ENCODE measurements around the gene TUBA1B. TPM values are rescaled to one million over a fixed set of nuclear protein-coding genes. Genes with fewer than 3 reads are reported as not detected.

Gene TUBA1B
- total and polyA plus RNA-seq, 2 of the 8 experiments (the other 6 are each of a cell fraction or from before 2014, with no cell fraction given): 2,092 to 6,837 TPM

DNA sequence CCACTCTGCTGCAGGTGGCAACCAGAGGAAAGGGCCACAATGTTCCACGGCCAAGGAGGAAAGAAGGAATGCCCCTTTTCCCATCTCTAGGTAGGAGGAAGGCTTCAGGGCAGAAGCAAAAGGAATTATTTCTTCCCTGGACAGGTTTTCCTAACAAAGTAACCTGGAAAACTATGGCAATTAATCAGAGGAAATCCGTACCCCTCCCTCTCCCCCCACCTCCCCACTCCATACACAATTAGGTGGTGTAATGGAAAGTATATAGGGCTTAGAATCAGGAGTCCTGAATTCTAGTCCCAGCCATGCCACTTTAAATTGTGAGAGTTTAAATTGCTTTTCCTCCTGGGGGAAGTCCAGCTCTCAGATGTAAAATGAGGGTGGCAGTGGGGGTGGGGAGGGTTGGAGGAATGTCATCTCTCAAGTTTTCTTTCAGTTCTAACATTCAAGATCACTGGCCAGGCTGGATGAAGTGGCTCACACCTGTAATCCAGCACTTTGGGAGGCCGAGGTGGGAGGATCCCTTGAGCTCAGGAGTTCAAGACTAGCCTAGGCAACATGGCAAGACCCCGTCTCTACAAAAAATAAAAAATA lies 38.3 kb downstream of the TUBA1B start:
- no peaks in the 10 kb centered on the region for H3K79me1 ChIP-seq (ENCODE audit: low read depth, low read length)
- CTCF ChIA-PET (ENCODE audit: partially characterized antibody): interaction anchor here (0.7 to 11.2 kb wide), 23 partner anchors 8 to 486 kb away, joined by 3 to 178 read pairs (median 5); partner anchors contain the start of genes LMBR1L, RHEBL1 and TUBA1B
- no peak for TF ChIP-seq BRCA1 (IDR thresholded peaks at IDR 0.05; ENCODE audit: low read depth, low read length)
- TF ChIP-seq RFX5 (IDR thresholded peaks at IDR 0.05; ENCODE audit: borderline replicate concordance, low read depth, low read length): no peak
- no peak for TF ChIP-seq NANOG (IDR thresholded peaks at IDR 0.05; ENCODE audit: insufficient read depth, low read depth, low read length, poor library complexity, severe bottlenecking)
- TF ChIP-seq, protein P1, sequence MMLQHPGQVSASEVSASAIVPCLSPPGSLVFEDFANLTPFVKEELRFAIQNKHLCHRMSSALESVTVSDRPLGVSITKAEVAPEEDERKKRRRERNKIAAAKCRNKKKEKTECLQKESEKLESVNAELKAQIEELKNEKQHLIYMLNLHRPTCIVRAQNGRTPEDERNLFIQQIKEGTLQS (IDR thresholded peaks at IDR 0.05; ENCODE audit: insufficient read depth, low read depth, low read length): no peak
- H4K5ac ChIP-seq (ENCODE audit: insufficient read length, low read depth, low read length): no peak overlapping the region
- H2BK20ac ChIP-seq (ENCODE audit: low read length): no peak overlapping the region
- no peak overlapping the region for H2BK15ac ChIP-seq (ENCODE audit: low read length)
- no peak overlapping the region for H2AK5ac ChIP-seq (ENCODE audit: low read depth, low read length)
- H4K91ac ChIP-seq (replicated peaks; ENCODE audit: insufficient read length, low read length): no peak overlapping the region
- no peak overlapping the region for H4K8ac ChIP-seq (ENCODE audit: extremely low read depth, insufficient read depth, low read length)
- H3K9me3 ChIP-seq (ENCODE audit: insufficient read depth in 2 of 2, low read depth in 1 of 2, low read length in 1 of 2): no peaks in the 10 kb centered on the region; a peak in 1 of 4 replicates
- H3K4me3 ChIP-seq (ENCODE audit: extremely low read depth in 1 of 4, insufficient read depth in 2 of 4, low read depth in 3 of 4, low read length in 4 of 4): 0 out of 8 replicates have a peak overlapping the region, but pooled peaks of 1 of the 4 experiments have one; percentile 50
- peak overlapping the region; percentile 45 to 75; a peak in 2 of 4 replicates for H3K4me2 ChIP-seq (ENCODE audit: insufficient read depth in 1 of 2, low read depth in 2 of 2, low read length in 2 of 2)
- POLR2A ChIA-PET (ENCODE audit: partially characterized antibody): interaction anchor here (0.8 to 6.4 kb wide), 12 partner anchors 12 to 38 kb away, joined by 3 to 66 read pairs (median 6); partner anchors contain the start of genes KMT2D, LMBR1L, RHEBL1 and TUBA1B
- DNase-seq (ENCODE audit: low read depth in 1 of 2, low spot score in 2 of 2) (no peak), FAIRE-seq (no peak)
- H3K23ac ChIP-seq (ENCODE audit: insufficient read length): no peak overlapping the region
- no peak overlapping the region for H2AFZ ChIP-seq (ENCODE audit: low read length)
- H3K18ac ChIP-seq (ENCODE audit: extremely low read depth, low read length): no peak overlapping the region
- peaks cover 13% of the 10 kb centered on the region for H3K23me2 ChIP-seq (ENCODE audit: low read depth, low read length)
- peaks cover 2 to 10% (median 4%) of the 10 kb centered on the region in 4 experiments; a peak in 4 of 8 replicates for H3K36me3 ChIP-seq (ENCODE audit: control insufficient read depth in 2 of 4, insufficient read depth in 4 of 4, low read length in 3 of 4)
- no peak overlapping the region for H3K14ac ChIP-seq (ENCODE audit: insufficient read length)
- H3K4ac ChIP-seq (replicated peaks; ENCODE audit: insufficient read length, low read depth, low read length): no peak overlapping the region
- 68% methylated on average over 4 of the region's 4 CpGs; no CpG with 5 or more reads in 1 of the 2 experiments for WGBS, 2 experiments (ENCODE audit: extremely low coverage in 1 of 2, insufficient coverage in 1 of 2, insufficient read length in 1 of 2, insufficient replicate concordance in 2 of 2, low coverage in 1 of 2, low lambda C conversion rate in 2 of 2, missing lambda C conversion rate in 1 of 2)
- no peak overlapping the region for H3K27ac ChIP-seq (ENCODE audit: low read depth, low read length)
- H4K20me1 ChIP-seq (replicated peaks in 1 of 2; ENCODE audit: control insufficient read depth in 1 of 2, insufficient read depth in 2 of 2, low read length in 2 of 2): peaks cover 4 to 9% of the 10 kb centered on the region in 2 experiments
- H3K27me3 ChIP-seq (replicated peaks in 1 of 4; ENCODE audit: control insufficient read depth in 3 of 4, extremely low read depth in 1 of 4, insufficient read depth in 3 of 4, low read length in 3 of 4): peaks cover 57 to 74% (median 74%) of the 10 kb centered on the region in 4 experiments
- peaks cover 0 to 47% (median 20%) of the 10 kb centered on the region in 4 experiments; a peak in 6 of 7 replicates for H3K4me1 ChIP-seq (replicated peaks in 1 of 4; ENCODE audit: control insufficient read depth in 3 of 4, insufficient read depth in 4 of 4, low read length in 3 of 4)
- no peaks in the 10 kb centered on the region for H3K79me2 ChIP-seq (ENCODE audit: control insufficient read depth in 1 of 2, insufficient read depth in 2 of 2, low read length in 2 of 2)
- H2BK12ac ChIP-seq (ENCODE audit: low read depth, low read length): peak overlapping the region; percentile 50; the same call in 1 of the 2 replicates
- no peak overlapping the region for H2BK5ac ChIP-seq (ENCODE audit: low read depth, low read length)
- no peak overlapping the region for H3K9ac ChIP-seq (replicated peaks in 1 of 4; ENCODE audit: extremely low read depth in 1 of 4, low read depth in 3 of 4, low read length in 3 of 4)
- no peak overlapping the region for H3K56ac ChIP-seq (replicated peaks; ENCODE audit: insufficient read length, low read depth, low read length)
- no peak overlapping the region for H2BK120ac ChIP-seq (replicated peaks; ENCODE audit: low read depth, low read length)
